ENCODE data around the gene LFNG. TPM values are rescaled to one million over a fixed set of nuclear protein-coding genes. Genes with fewer than 3 reads are reported as not detected.

LFNG gene
- total and polyA plus RNA-seq, 2 donors (not counting 1 experiment from before 2014, with no cell fraction given): 73.3 to 208 TPM

GRCh38 chr7:2555121-2556052 lies 35.8 kb downstream of the LFNG start, which contains the start of gene BRAT1:
Gene BRAT1, minus strand, starts transcription at chr7:2555524. Its CDS starts 1,093 bp downstream, at chr7:2554431.
- no peaks in the 10 kb centered on the region for H3K9me3 Mint-ChIP-seq (ENCODE audit: insufficient read depth)
- H3K4me3 Mint-ChIP-seq: peak within 1 kb of the TSS; percentile 90
- Histone ChIP-seq H3K79me2 (ENCODE audit: control insufficient read depth, insufficient read depth, low read length) (peaks cover 42% of the 10 kb centered on the region), H3K4me2 (replicated peaks; ENCODE audit: low read depth, low read length, poor library complexity, severe bottlenecking) (peak within 1 kb of the TSS; percentile 98), H3K27ac (ENCODE audit: low read length in 2 of 2) (peak within 1 kb of the TSS; percentile 96 to 100), H3K4me1 (ENCODE audit: control insufficient read depth in 2 of 2, insufficient read depth in 2 of 2, low read length in 2 of 2) (peaks cover 26 to 34% of the 10 kb centered on the region in 2 donors), H2AFZ (ENCODE audit: insufficient read depth, low read depth, low read length, poor library complexity, severe bottlenecking) (peak within 1 kb of the TSS; percentile 99), H3K9ac (ENCODE audit: low read length) (peak within 1 kb of the TSS; percentile 99), H3K4me3 (ENCODE audit: control extremely low read depth in 1 of 5, extremely low read depth in 1 of 5, insufficient read depth in 1 of 5, low read depth in 2 of 5, low read length in 4 of 5) (peak within 1 kb of the TSS; percentile 47 to 87 (median 81)), H3K9me3 (ENCODE audit: control extremely low read depth in 1 of 3, control insufficient read depth in 2 of 3, insufficient read depth in 1 of 3, low read length in 2 of 3) (peaks cover 0 to 3% (median 0%) of the 10 kb centered on the region in 3 donors), H3K27me3 (replicated peaks in 1 of 4; ENCODE audit: control extremely low read depth in 1 of 4, control insufficient read depth in 3 of 4, insufficient read depth in 4 of 4, low read length in 3 of 4) (no peaks in the 10 kb centered on the region), H4K20me1 (ENCODE audit: control insufficient read depth, insufficient read depth, low read length, poor library complexity, severe bottlenecking) (peaks cover 16% of the 10 kb centered on the region), H3K36me3 (replicated peaks in 1 of 2; ENCODE audit: control extremely low read depth in 1 of 2, control insufficient read depth in 1 of 2, extremely low read depth in 1 of 2, insufficient read depth in 2 of 2, low read length in 1 of 2) (peaks cover 0 to 2% of the 10 kb centered on the region in 2 experiments)
- H3K27me3 Mint-ChIP-seq: no peaks in the 10 kb centered on the region
- DNase-seq (peak; percentile 95), ATAC-seq (ENCODE audit: low read depth) (peak; percentile 87)
- intact Hi-C loops (cut with micrococcal nuclease): loop anchor here (1.0 to 5.0 kb wide), 7 partner anchors 26 to 154 kb away; partner anchors contain the start of genes GRIFIN, LFNG and TTYH3
- CTCF ChIA-PET: interaction anchor here (1.0 to 1.2 kb wide), 3 partner anchors 25 to 154 kb away, joined by 3 to 4 read pairs (median 4); no protein-coding TSS in a partner anchor
- POLR2A ChIA-PET: interaction anchor here (0.7 to 1.4 kb wide), 5 partner anchors 25 to 115 kb away, joined by 3 to 16 read pairs (median 10); no protein-coding TSS in a partner anchor
- WGBS (ENCODE audit: insufficient coverage): under 1% methylated on average over 79 of the region's 79 CpGs
- TF ChIP-seq EZH2 (IDR thresholded peaks at IDR 0.05; ENCODE audit: borderline replicate concordance, insufficient read depth, low read depth, low read length, poor library complexity, severe bottlenecking) (no peak), CTCF (IDR thresholded peaks at IDR 0.05) (peak; percentile 59)
- peaks cover 38% of the 10 kb centered on the region for H3K4me1 Mint-ChIP-seq
- peak within 1 kb of the TSS; percentile 96 for H3K27ac Mint-ChIP-seq

All from B cell (primary cell).